Measurements from ENCODE around the gene CRYBA4. TPM values are rescaled to one million over a fixed set of nuclear protein-coding genes. Genes with fewer than 3 reads are reported as not detected.

The CRYBA4 gene
- polyA plus RNA-seq, 1 of the 3 experiments (the other 2 are of a cell fraction): not detected

DNA sequence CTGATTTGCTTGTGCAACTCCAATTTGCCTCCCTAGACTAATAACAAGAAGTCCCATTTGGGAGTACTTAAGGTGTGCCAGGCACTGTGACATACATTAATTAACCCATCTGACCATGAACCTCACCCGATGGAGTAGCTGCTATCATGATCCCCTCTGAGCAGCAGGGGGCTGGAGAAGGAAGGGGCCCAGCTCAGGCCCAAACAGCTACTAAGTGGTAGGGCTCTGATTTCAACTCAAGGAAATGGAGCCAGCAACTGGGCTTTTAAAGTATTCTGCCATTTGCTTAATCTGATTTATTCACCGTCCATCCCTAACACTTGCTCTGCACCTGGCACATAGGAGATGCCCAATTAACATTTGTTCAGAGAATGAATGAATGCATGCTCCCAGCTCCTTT, 5.1 kb upstream of the CRYBA4 start:
- H3K9me3 ChIP-seq: no peaks in the 10 kb centered on the region
- no peak overlapping the region for H2AFZ ChIP-seq (ENCODE audit: low read depth)
- no peaks in the 10 kb centered on the region; the same call in 1 of the 2 replicates for H3K27me3 ChIP-seq (ENCODE audit: insufficient read depth)
- WGBS (ENCODE audit: low lambda C conversion rate): 77% methylated on average over 2 of the region's 2 CpGs
- ChIA-PET POLR2A (no interaction called here), CTCF (interaction anchor here (0.7 to 1.0 kb wide), 2 partner anchors 29 to 53 kb away, joined by 3 to 4 read pairs; no protein-coding TSS in a partner anchor)
- no peak overlapping the region for H3K4me3 ChIP-seq (ENCODE audit: low read depth in 2 of 2, low read length in 1 of 2)
- H3K36me3 ChIP-seq (replicated peaks in 1 of 2; ENCODE audit: control insufficient read depth in 1 of 2, insufficient read depth in 2 of 2, low read length in 1 of 2): no peaks in the 10 kb centered on the region
- no peaks in the 10 kb centered on the region for H3F3A ChIP-seq (replicated peaks; ENCODE audit: insufficient read depth)
- H3K9ac ChIP-seq: no peak overlapping the region
- H3K4me1 ChIP-seq (ENCODE audit: control insufficient read depth in 1 of 2, insufficient read depth in 2 of 2, low read depth in 1 of 2, low read length in 1 of 2): peaks cover 0 to 27% of the 10 kb centered on the region in 2 experiments; a peak in 3 of 4 replicates
- TF ChIP-seq, protein P1, sequence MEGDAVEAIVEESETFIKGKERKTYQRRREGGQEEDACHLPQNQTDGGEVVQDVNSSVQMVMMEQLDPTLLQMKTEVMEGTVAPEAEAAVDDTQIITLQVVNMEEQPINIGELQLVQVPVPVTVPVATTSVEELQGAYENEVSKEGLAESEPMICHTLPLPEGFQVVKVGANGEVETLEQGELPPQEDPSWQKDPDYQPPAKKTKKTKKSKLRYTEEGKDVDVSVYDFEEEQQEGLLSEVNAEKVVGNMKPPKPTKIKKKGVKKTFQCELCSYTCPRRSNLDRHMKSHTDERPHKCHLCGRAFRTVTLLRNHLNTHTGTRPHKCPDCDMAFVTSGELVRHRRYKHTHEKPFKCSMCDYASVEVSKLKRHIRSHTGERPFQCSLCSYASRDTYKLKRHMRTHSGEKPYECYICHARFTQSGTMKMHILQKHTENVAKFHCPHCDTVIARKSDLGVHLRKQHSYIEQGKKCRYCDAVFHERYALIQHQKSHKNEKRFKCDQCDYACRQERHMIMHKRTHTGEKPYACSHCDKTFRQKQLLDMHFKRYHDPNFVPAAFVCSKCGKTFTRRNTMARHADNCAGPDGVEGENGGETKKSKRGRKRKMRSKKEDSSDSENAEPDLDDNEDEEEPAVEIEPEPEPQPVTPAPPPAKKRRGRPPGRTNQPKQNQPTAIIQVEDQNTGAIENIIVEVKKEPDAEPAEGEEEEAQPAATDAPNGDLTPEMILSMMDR (IDR thresholded peaks at IDR 0.05): no peak
- no peak for TF ChIP-seq NRF1 (IDR thresholded peaks at IDR 0.05; ENCODE audit: low read depth, low read length)
- TF ChIP-seq RFX5 (IDR thresholded peaks at IDR 0.05; ENCODE audit: low read length): no peak
- TF ChIP-seq, protein P2, sequence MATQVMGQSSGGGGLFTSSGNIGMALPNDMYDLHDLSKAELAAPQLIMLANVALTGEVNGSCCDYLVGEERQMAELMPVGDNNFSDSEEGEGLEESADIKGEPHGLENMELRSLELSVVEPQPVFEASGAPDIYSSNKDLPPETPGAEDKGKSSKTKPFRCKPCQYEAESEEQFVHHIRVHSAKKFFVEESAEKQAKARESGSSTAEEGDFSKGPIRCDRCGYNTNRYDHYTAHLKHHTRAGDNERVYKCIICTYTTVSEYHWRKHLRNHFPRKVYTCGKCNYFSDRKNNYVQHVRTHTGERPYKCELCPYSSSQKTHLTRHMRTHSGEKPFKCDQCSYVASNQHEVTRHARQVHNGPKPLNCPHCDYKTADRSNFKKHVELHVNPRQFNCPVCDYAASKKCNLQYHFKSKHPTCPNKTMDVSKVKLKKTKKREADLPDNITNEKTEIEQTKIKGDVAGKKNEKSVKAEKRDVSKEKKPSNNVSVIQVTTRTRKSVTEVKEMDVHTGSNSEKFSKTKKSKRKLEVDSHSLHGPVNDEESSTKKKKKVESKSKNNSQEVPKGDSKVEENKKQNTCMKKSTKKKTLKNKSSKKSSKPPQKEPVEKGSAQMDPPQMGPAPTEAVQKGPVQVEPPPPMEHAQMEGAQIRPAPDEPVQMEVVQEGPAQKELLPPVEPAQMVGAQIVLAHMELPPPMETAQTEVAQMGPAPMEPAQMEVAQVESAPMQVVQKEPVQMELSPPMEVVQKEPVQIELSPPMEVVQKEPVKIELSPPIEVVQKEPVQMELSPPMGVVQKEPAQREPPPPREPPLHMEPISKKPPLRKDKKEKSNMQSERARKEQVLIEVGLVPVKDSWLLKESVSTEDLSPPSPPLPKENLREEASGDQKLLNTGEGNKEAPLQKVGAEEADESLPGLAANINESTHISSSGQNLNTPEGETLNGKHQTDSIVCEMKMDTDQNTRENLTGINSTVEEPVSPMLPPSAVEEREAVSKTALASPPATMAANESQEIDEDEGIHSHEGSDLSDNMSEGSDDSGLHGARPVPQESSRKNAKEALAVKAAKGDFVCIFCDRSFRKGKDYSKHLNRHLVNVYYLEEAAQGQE (IDR thresholded peaks at IDR 0.05; ENCODE audit: low read depth, low read length): no peak
- no peak for TF ChIP-seq FOXJ3 (CRISPR knock-in tag; IDR thresholded peaks at IDR 0.05)
- TF ChIP-seq EP300 (IDR thresholded peaks at IDR 0.05; ENCODE audit: borderline replicate concordance in 1 of 2, low read depth in 1 of 2, low read length in 1 of 2): no peak
- TF ChIP-seq POLR2AphosphoS5 (IDR thresholded peaks at IDR 0.05; ENCODE audit: low read depth, low read length): no peak
- TF ChIP-seq, protein P3, sequence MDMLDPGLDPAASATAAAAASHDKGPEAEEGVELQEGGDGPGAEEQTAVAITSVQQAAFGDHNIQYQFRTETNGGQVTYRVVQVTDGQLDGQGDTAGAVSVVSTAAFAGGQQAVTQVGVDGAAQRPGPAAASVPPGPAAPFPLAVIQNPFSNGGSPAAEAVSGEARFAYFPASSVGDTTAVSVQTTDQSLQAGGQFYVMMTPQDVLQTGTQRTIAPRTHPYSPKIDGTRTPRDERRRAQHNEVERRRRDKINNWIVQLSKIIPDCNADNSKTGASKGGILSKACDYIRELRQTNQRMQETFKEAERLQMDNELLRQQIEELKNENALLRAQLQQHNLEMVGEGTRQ (IDR thresholded peaks at IDR 0.05; ENCODE audit: borderline replicate concordance, low read depth, low read length): no peak
- no peak for TF ChIP-seq JUND (IDR thresholded peaks at IDR 0.05)
- TF ChIP-seq GABPA (IDR thresholded peaks at IDR 0.05; ENCODE audit: low read depth): no peak
- no peak for TF ChIP-seq RXRA (IDR thresholded peaks at IDR 0.05; ENCODE audit: borderline replicate concordance, low read depth)
- no peak for TF ChIP-seq SMC3 (IDR thresholded peaks at IDR 0.05; ENCODE audit: low read depth, low read length)
- TF ChIP-seq RCOR1 (IDR thresholded peaks at IDR 0.05; ENCODE audit: low read length): no peak
- H3K4me2 ChIP-seq: no peak overlapping the region
- DNase-seq: no peak
- no peaks in the 10 kb centered on the region for H3K9me2 ChIP-seq
- H3K27ac ChIP-seq (ENCODE audit: low read depth in 2 of 2, low read length in 1 of 2): peak overlapping the region in 1 of 2 experiments; percentile 60; a peak in 2 of 4 replicates
- H4K20me1 ChIP-seq (ENCODE audit: insufficient read depth): no peaks in the 10 kb centered on the region
- H3K79me2 ChIP-seq (ENCODE audit: insufficient read depth): no peaks in the 10 kb centered on the region
